GM12878 (cell line): Measurements from ENCODE around the gene ISLR. TPM values are rescaled to one million over a fixed set of nuclear protein-coding genes. Genes with fewer than 3 reads are reported as not detected.

ENCODE experiments used
- ATAC-seq: fragments of 200-7000 bp; cut with Tn5 transposase; 3 replicates; pipeline ENCODE4 v1.9.1; 2020; ENCODE audit warnings: mild to moderate bottlenecking, moderate library complexity
- BruUV-seq: library from RNA; stranded (reverse); fragments of 400-500 nt; replicated peaks from 2 replicates; lab custom pipeline; 2021; lab: Mats Ljungman, UMichigan
- CTCF ChIA-PET: fragments of 300-600 bp; sonication (Branson Sonifier 250); formaldehyde crosslinking; extraction: SDS; loops from one replicate; lab custom pipeline; 2021; ENCODE audit warnings: inconsistent platforms; lab: Yijun Ruan, JAX
- POLR2A ChIA-PET: fragments of 350-600 bp; formaldehyde crosslinking; extraction: SDS; loops from one replicate; lab custom pipeline; 2021; ENCODE audit warnings: inconsistent platforms; lab: Charles Lee
- RAD21 ChIA-PET: fragments of 300-600 bp; sonication (Branson Sonifier 250); formaldehyde crosslinking; loops from one replicate; lab custom pipeline; 2023; ENCODE audit warnings: antibody characterized with exemption; ENCODE audit not compliant: unreplicated experiment; lab: Charles Lee
- SMC1A ChIA-PET: fragments of 300-600 bp; sonication (Branson Sonifier 250); formaldehyde crosslinking; loops from one replicate; lab custom pipeline; 2023; ENCODE audit not compliant: unreplicated experiment, uncharacterized antibody; lab: Charles Lee
- DNase-seq: peaks from one replicate; pipeline ENCODE4 v3.0.0-alpha.2; 2011; ENCODE audit warnings: low read depth, low spot score
- FAIRE-seq: peaks from 3 replicates; lab custom pipeline; 2011; peaks lifted over from hg19 to GRCh38; lab: Jason Lieb, UNC
- H2AFZ ChIP-seq: 2 replicates; pipeline ENCODE4 v1.6.0; 2011; ENCODE audit warnings: low read depth, low read length, control low read depth; ENCODE audit not compliant: control insufficient read depth
- H3K27ac ChIP-seq: 2 replicates; pipeline ENCODE4 v1.5.1; 2011; ENCODE audit warnings: control low read depth; ENCODE audit not compliant: control insufficient read depth, insufficient read depth
- H3K27me3 ChIP-seq, 2 experiments: replicated peaks in 1 of 2; 2 replicates each; pipeline versions ENCODE4 v1.6.0 to v1.6.1; 2011; ENCODE audit warnings: low read length in 1 of 2; ENCODE audit not compliant: control insufficient read depth in 2 of 2, insufficient read depth in 2 of 2
- H3K36me3 ChIP-seq, 2 experiments: 2 replicates each; pipeline ENCODE4 v1.5.1; 2011; ENCODE audit warnings: low read length in 1 of 2; ENCODE audit not compliant: control insufficient read depth in 2 of 2, insufficient read depth in 2 of 2
- H3K4me1 ChIP-seq: 2 replicates; pipeline ENCODE4 v1.6.1; 2011; ENCODE audit warnings: mild to moderate bottlenecking, low read length, moderate library complexity, mixed read lengths; ENCODE audit not compliant: control insufficient read depth, insufficient read depth
- H3K4me2 ChIP-seq: 2 replicates; pipeline ENCODE4 v1.6.0; 2011; ENCODE audit warnings: control low read depth; ENCODE audit not compliant: control insufficient read depth, insufficient read depth
- H3K4me3 ChIP-seq: fragments of 200-600 bp; sonication (generic); 2 replicates; pipeline ENCODE4 v1.5.1; 2016
- H3K79me2 ChIP-seq: 2 replicates; pipeline ENCODE4 v1.6.0; 2011; ENCODE audit warnings: low read length; ENCODE audit not compliant: control insufficient read depth, insufficient read depth
- H3K9ac ChIP-seq: 2 replicates; pipeline ENCODE4 v1.8.0; 2011; ENCODE audit warnings: low read length, control low read depth, mixed read lengths; ENCODE audit not compliant: control insufficient read depth, insufficient read depth
- H3K9me3 ChIP-seq: replicated peaks from 3 replicates; pipeline ENCODE4 v1.5.1; 2011; ENCODE audit warnings: mild to moderate bottlenecking, low read length; ENCODE audit not compliant: control insufficient read depth, insufficient read depth
- H4K20me1 ChIP-seq: 2 replicates; pipeline ENCODE4 v1.6.0; 2011; ENCODE audit not compliant: control insufficient read depth, insufficient read depth
- BCL11A ChIP-seq: IDR thresholded peaks from 2 replicates; pipeline ENCODE4 v1.6.1; 2011; ENCODE audit warnings: low read depth, low read length
- BHLHE40 ChIP-seq, 2 experiments: fragments of 450-650 bp in 1 of 2; IDR thresholded peaks; 2 replicates each; pipeline ENCODE4 v1.6.1; 2011 to 2017; ENCODE audit warnings: low read depth in 2 of 2, borderline replicate concordance in 1 of 2, improper control_type of control experiment in 1 of 2, low read length in 1 of 2, mild to moderate bottlenecking in 1 of 2
- CBFB ChIP-seq: IDR thresholded peaks from 2 replicates; pipeline ENCODE4 v1.6.1; 2016; ENCODE audit warnings: antibody characterized with exemption, low read depth
- FOS ChIP-seq: IDR thresholded peaks from 3 replicates; pipeline ENCODE4 v1.6.1; 2011; ENCODE audit warnings: borderline replicate concordance; ENCODE audit not compliant: insufficient read length; ENCODE audit errors: extremely low read depth
- IRF4 ChIP-seq: IDR thresholded peaks from 2 replicates; pipeline ENCODE4 v1.6.1; 2011; ENCODE audit warnings: low read depth, low read length
- RAD21 ChIP-seq: IDR thresholded peaks from 2 replicates; pipeline ENCODE4 v1.6.1; 2011; ENCODE audit warnings: mild to moderate bottlenecking, low read depth, low read length, moderate library complexity; ENCODE audit not compliant: insufficient read depth
- WGBS: methylation state at CpG from one replicate; pipeline ENCODE4 v1.1.6; 2016; ENCODE audit warnings: low lambda C conversion rate; ENCODE audit not compliant: insufficient replicate concordance, insufficient coverage; ENCODE audit errors: missing lambda C conversion rate; 5-methylcytosine and 5-hydroxymethylcytosine counted together
- in situ Hi-C: fragments of 300-500 bp; cut with MboI; formaldehyde crosslinking; loops from 9 replicates; pipeline ENCODE4 v1.14.3; 2018; ENCODE audit warnings: mixed read lengths
- intact Hi-C: fragments of 100-400 bp; cut with micrococcal nuclease; formaldehyde crosslinking; loops from one replicate; pipeline ENCODE4 v1.14.2; 2022; ENCODE audit not compliant: unreplicated experiment
- polyA plus RNA-seq, 11 experiments: library from polyadenylated mRNA; depleted of rRNA in 4 of 11; unstranded in 6 of 11; stranded (reverse) in 5 of 11; fragments of >200 nt; fragmentation: Nextera tagmentation in 4 of 11; fragmentation: Illumina TruSeq in 1 of 11; extraction: Ambion mirVana in 4 of 11; extraction: Trizol in 1 of 11; gene quantifications; 1 replicate in 1 of 11; 2 replicates in 10 of 11; pipeline versions ENCODE4 v1.2.1 to v1.2.3, GENCODE V29; 2011 to 2016; ENCODE audit warnings: inconsistent platforms in 2 of 11, missing spikeins in 2 of 11, low read depth in 1 of 11
- total RNA-seq, 4 experiments: library from RNA; depleted of rRNA in 3 of 4; stranded (reverse); fragments of >200 nt in 3 of 4; fragmentation: Illumina TruSeq in 1 of 4; extraction: Trizol in 1 of 4; gene quantifications; 2 replicates each; pipeline versions ENCODE4 v1.2.1 to v1.2.3, GENCODE V29; 2013 to 2021
- TF ChIP-seq, protein P1 (sequence below): fragments of 450-650 bp; IDR thresholded peaks from 2 replicates; pipeline ENCODE4 v1.6.1; 2016; ENCODE audit warnings: mild to moderate bottlenecking, moderate library complexity, borderline replicate concordance
- TF ChIP-seq, protein P2 (sequence below): fragments of 450-650 bp; IDR thresholded peaks from 2 replicates; pipeline ENCODE4 v1.6.1; 2017; ENCODE audit warnings: low read depth, mild to moderate bottlenecking, moderate library complexity
- TF ChIP-seq, protein P3 (sequence below), 3 experiments: IDR thresholded peaks in 2 of 3; conservative IDR thresholded peaks in 1 of 3; 2 replicates each; pipeline ENCODE4 v1.5.1; 2011; ENCODE audit warnings: low read depth in 3 of 3, low read length in 3 of 3, mild to moderate bottlenecking in 3 of 3, control low read depth in 2 of 3, moderate library complexity in 2 of 3, inconsistent platforms in 1 of 3, mixed read lengths in 1 of 3; ENCODE audit not compliant: control insufficient read depth in 2 of 3, insufficient read depth in 1 of 3; ENCODE audit errors: extremely low read depth in 1 of 3
- TF ChIP-seq, protein P4 (sequence below): fragments of 450-650 bp; IDR thresholded peaks from 2 replicates; pipeline ENCODE4 v1.6.1; 2017; ENCODE audit warnings: mild to moderate bottlenecking

Gene ISLR
- total and polyA plus RNA-seq, 10 of the 15 experiments (the other 5 are each of a cell fraction or from before 2014, with no cell fraction given) = 0.03 to 1.8 (median 0.54) TPM

DNA sequence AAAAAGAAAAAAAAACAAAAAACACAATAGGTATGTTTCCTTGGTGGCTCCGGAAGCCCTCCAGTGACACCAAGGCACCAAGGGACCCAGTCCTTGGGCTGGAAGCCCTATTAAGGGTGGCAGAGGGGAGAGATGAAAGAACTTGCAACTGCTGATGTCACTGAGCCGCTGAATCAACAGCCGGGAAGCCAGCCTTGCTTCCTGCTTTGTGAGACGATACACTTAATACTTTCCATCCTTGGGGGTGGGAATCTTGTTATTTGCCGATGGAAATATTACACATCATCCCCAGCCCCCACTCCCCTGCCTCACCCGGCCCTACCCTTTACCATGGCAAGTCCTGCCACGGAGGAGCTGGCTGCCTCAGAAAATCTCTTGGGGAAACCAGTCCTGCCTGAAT lies 48.8 kb upstream of the ISLR start (continued):
- TF ChIP-seq, protein P1, sequence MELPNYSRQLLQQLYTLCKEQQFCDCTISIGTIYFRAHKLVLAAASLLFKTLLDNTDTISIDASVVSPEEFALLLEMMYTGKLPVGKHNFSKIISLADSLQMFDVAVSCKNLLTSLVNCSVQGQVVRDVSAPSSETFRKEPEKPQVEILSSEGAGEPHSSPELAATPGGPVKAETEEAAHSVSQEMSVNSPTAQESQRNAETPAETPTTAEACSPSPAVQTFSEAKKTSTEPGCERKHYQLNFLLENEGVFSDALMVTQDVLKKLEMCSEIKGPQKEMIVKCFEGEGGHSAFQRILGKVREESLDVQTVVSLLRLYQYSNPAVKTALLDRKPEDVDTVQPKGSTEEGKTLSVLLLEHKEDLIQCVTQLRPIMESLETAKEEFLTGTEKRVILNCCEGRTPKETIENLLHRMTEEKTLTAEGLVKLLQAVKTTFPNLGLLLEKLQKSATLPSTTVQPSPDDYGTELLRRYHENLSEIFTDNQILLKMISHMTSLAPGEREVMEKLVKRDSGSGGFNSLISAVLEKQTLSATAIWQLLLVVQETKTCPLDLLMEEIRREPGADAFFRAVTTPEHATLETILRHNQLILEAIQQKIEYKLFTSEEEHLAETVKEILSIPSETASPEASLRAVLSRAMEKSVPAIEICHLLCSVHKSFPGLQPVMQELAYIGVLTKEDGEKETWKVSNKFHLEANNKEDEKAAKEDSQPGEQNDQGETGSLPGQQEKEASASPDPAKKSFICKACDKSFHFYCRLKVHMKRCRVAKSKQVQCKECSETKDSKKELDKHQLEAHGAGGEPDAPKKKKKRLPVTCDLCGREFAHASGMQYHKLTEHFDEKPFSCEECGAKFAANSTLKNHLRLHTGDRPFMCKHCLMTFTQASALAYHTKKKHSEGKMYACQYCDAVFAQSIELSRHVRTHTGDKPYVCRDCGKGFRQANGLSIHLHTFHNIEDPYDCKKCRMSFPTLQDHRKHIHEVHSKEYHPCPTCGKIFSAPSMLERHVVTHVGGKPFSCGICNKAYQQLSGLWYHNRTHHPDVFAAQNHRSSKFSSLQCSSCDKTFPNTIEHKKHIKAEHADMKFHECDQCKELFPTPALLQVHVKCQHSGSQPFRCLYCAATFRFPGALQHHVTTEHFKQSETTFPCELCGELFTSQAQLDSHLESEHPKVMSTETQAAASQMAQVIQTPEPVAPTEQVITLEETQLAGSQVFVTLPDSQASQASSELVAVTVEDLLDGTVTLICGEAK = no peak
- TF ChIP-seq RAD21 = no peak
- TF ChIP-seq BHLHE40 (IDR thresholded peaks at IDR 0.05; ENCODE audit: borderline replicate concordance in 1 of 2, low read depth in 2 of 2, low read length in 1 of 2) = no peak
- TF ChIP-seq FOS = no peak
- no peak for TF ChIP-seq BCL11A
- TF ChIP-seq, all 136 proteins: peak for 0

DNA sequence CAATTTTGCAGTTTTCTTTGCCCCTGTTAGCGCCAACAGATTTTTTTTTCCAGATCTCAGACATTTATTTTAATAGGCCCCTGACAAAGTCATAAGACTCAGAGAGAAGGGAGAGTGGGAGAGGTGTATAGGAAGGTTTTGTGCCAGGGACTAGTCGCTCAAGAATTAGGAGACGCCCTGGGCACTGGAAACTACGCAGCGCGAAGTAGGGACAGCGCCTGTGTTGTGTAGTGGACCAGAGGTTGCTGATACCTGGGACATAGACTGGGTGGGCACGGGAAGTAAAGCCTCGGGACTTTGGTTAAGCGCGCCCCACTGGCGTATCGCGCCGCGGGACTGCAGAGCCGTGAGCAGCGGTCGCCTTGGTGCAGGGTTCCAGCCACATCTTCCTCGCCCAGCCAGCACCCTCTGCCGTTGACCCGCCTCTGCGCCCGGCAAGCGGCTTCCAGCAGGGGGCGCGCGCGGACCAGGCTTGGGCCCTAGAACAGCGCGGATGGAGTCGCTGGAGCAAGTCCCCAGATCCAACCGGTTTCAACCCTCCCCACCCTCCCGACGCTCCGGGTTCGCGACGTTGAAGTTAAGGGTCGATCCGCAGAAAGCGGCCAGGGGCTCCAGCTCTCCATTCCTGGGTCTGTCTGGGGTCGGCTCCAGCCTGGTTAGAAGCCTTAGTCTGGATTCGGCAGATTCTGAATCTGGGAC lies 46.1 kb upstream of the ISLR start:
- DNase-seq = no peak
- Histone ChIP-seq H3K27me3 (peaks cover 21 to 37% of the 10 kb centered on the region in 2 experiments), H3K4me2 (peak overlapping the region; percentile 57), H3K4me3 (peak overlapping the region; percentile 57; the same call in 1 of the 2 replicates), H3K9ac (no peak overlapping the region), H3K27ac (no peak overlapping the region), H2AFZ (no peak overlapping the region), H3K79me2 (no peaks in the 10 kb centered on the region), H4K20me1 (no peaks in the 10 kb centered on the region), H3K36me3 (no peaks in the 10 kb centered on the region), H3K4me1 (peaks cover 15% of the 10 kb centered on the region), H3K9me3 (no peaks in the 10 kb centered on the region; the same call in 2 of the 3 replicates)
- CTCF ChIA-PET = interaction anchor here (0.6 to 3.3 kb wide), 4 partner anchors 170 to 194 kb away, joined by 3 to 26 read pairs (median 14); no protein-coding TSS in a partner anchor
- 17% methylated on average over 44 of the region's 44 CpGs for WGBS
- SMC1A ChIA-PET = interaction anchor here (1.3 to 1.4 kb wide), 2 partner anchors 182 to 195 kb away, joined by 3 read pairs; no protein-coding TSS in a partner anchor
- peak; percentile 98 for ATAC-seq
- no TSS peak for BruUV-seq
- POLR2A ChIA-PET = no interaction called here
- in situ Hi-C loops = loop anchor here (10.0 kb wide), 1 partner anchor 1147 kb away; no protein-coding TSS in a partner anchor
- RAD21 ChIA-PET = interaction anchor here (1.2 kb wide), 1 partner anchor 177 kb away, joined by 4 read pairs; no protein-coding TSS in a partner anchor
- intact Hi-C loops = loop anchor here (1.0 kb wide), 3 partner anchors 176 to 195 kb away; no protein-coding TSS in a partner anchor
- peak; percentile 18 for FAIRE-seq
- TF ChIP-seq, protein P2, sequence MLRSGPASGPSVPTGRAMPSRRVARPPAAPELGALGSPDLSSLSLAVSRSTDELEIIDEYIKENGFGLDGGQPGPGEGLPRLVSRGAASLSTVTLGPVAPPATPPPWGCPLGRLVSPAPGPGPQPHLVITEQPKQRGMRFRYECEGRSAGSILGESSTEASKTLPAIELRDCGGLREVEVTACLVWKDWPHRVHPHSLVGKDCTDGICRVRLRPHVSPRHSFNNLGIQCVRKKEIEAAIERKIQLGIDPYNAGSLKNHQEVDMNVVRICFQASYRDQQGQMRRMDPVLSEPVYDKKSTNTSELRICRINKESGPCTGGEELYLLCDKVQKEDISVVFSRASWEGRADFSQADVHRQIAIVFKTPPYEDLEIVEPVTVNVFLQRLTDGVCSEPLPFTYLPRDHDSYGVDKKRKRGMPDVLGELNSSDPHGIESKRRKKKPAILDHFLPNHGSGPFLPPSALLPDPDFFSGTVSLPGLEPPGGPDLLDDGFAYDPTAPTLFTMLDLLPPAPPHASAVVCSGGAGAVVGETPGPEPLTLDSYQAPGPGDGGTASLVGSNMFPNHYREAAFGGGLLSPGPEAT = no peak
- TF ChIP-seq IRF4 = no peak
- TF ChIP-seq, protein P3, sequence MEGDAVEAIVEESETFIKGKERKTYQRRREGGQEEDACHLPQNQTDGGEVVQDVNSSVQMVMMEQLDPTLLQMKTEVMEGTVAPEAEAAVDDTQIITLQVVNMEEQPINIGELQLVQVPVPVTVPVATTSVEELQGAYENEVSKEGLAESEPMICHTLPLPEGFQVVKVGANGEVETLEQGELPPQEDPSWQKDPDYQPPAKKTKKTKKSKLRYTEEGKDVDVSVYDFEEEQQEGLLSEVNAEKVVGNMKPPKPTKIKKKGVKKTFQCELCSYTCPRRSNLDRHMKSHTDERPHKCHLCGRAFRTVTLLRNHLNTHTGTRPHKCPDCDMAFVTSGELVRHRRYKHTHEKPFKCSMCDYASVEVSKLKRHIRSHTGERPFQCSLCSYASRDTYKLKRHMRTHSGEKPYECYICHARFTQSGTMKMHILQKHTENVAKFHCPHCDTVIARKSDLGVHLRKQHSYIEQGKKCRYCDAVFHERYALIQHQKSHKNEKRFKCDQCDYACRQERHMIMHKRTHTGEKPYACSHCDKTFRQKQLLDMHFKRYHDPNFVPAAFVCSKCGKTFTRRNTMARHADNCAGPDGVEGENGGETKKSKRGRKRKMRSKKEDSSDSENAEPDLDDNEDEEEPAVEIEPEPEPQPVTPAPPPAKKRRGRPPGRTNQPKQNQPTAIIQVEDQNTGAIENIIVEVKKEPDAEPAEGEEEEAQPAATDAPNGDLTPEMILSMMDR (IDR thresholded peaks at IDR 0.05 in 2 of 3, conservative IDR thresholded peaks at IDR 0.05 in 1 of 3; ENCODE audit: control insufficient read depth in 2 of 3, extremely low read depth in 1 of 3, insufficient read depth in 1 of 3, low read depth in 3 of 3, low read length in 3 of 3) = peak; percentile 95 to 100 (median 99); a peak in 5 of 6 replicates
- TF ChIP-seq CBFB = no peak
- TF ChIP-seq, protein P4, sequence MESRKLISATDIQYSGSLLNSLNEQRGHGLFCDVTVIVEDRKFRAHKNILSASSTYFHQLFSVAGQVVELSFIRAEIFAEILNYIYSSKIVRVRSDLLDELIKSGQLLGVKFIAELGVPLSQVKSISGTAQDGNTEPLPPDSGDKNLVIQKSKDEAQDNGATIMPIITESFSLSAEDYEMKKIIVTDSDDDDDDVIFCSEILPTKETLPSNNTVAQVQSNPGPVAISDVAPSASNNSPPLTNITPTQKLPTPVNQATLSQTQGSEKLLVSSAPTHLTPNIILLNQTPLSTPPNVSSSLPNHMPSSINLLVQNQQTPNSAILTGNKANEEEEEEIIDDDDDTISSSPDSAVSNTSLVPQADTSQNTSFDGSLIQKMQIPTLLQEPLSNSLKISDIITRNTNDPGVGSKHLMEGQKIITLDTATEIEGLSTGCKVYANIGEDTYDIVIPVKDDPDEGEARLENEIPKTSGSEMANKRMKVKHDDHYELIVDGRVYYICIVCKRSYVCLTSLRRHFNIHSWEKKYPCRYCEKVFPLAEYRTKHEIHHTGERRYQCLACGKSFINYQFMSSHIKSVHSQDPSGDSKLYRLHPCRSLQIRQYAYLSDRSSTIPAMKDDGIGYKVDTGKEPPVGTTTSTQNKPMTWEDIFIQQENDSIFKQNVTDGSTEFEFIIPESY = no peak
